Astrocyte (in vitro differentiated cells and primary cell): Measurements from ENCODE around the gene FXYD5. TPM values are rescaled to one million over a fixed set of nuclear protein-coding genes. Genes with fewer than 3 reads are reported as not detected.

Experiments used
- DNase-seq: peaks from one replicate; pipeline ENCODE4 v3.0.0-alpha.2; 2010; ENCODE audit warnings: low read depth
- FAIRE-seq: peaks from 2 replicates; lab custom pipeline; 2011; peaks lifted over from hg19 to GRCh38; lab: Jason Lieb, UNC
- H2AFZ ChIP-seq: 2 replicates; pipeline ENCODE4 v1.6.0; 2012; ENCODE audit warnings: low read depth, low read length, inconsistent platforms
- H3K27ac ChIP-seq: 2 replicates; pipeline ENCODE4 v1.5.1; 2011; ENCODE audit warnings: low read depth, low read length, inconsistent platforms
- H3K27me3 ChIP-seq: 2 replicates; pipeline ENCODE4 v1.6.0; 2011; ENCODE audit warnings: low read length, inconsistent platforms; ENCODE audit not compliant: insufficient read depth
- H3K36me3 ChIP-seq: 2 replicates; pipeline ENCODE4 v1.5.1; 2011; ENCODE audit warnings: low read length, inconsistent platforms; ENCODE audit not compliant: insufficient read depth
- H3K4me1 ChIP-seq: 2 replicates; pipeline ENCODE4 v1.5.1; 2011; ENCODE audit warnings: low read length, inconsistent platforms; ENCODE audit not compliant: insufficient read depth
- H3K4me2 ChIP-seq: 2 replicates; pipeline ENCODE4 v1.6.0; 2012; ENCODE audit warnings: low read length, inconsistent platforms
- H3K4me3 ChIP-seq: 2 replicates; pipeline ENCODE4 v1.5.1; 2011; ENCODE audit warnings: low read depth, mild to moderate bottlenecking, low read length, inconsistent platforms; ENCODE audit not compliant: insufficient read depth
- H3K79me2 ChIP-seq: 2 replicates; pipeline ENCODE4 v1.6.0; 2012; ENCODE audit warnings: mild to moderate bottlenecking, low read length, inconsistent platforms; ENCODE audit not compliant: insufficient read depth
- H3K9ac ChIP-seq: 2 replicates; pipeline ENCODE4 v1.6.0; 2012; ENCODE audit warnings: mild to moderate bottlenecking, low read length, inconsistent platforms
- H3K9me3 ChIP-seq: 2 replicates; pipeline ENCODE4 v1.5.1; 2012; ENCODE audit warnings: low read depth, mild to moderate bottlenecking, low read length, inconsistent platforms; ENCODE audit not compliant: insufficient read depth
- H4K20me1 ChIP-seq: 2 replicates; pipeline ENCODE4 v1.6.0; 2012; ENCODE audit warnings: low read length, inconsistent platforms; ENCODE audit not compliant: insufficient read depth
- H3K27ac Mint-ChIP-seq: one replicate; pipeline ENCODE4 v1.8.0; 2021; ENCODE audit warnings: mild to moderate bottlenecking, mixed read lengths; ENCODE audit not compliant: unreplicated experiment
- H3K27me3 Mint-ChIP-seq: one replicate; pipeline ENCODE4 v1.8.0; 2021; ENCODE audit warnings: low read depth, mixed read lengths; ENCODE audit not compliant: unreplicated experiment
- H3K36me3 Mint-ChIP-seq: one replicate; pipeline ENCODE4 v1.8.0; 2021; ENCODE audit warnings: low read depth, mixed read lengths; ENCODE audit not compliant: unreplicated experiment
- H3K4me1 Mint-ChIP-seq: one replicate; pipeline ENCODE4 v1.8.0; 2021; ENCODE audit warnings: low read depth, mixed read lengths; ENCODE audit not compliant: unreplicated experiment
- H3K4me3 Mint-ChIP-seq: one replicate; pipeline ENCODE4 v1.8.0; 2021; ENCODE audit warnings: mild to moderate bottlenecking, moderate library complexity, mixed read lengths; ENCODE audit not compliant: unreplicated experiment
- H3K9me3 Mint-ChIP-seq: one replicate; pipeline ENCODE4 v1.8.0; 2021; ENCODE audit warnings: mild to moderate bottlenecking, mixed read lengths; ENCODE audit not compliant: unreplicated experiment
- EZH2 ChIP-seq: IDR thresholded peaks from 2 replicates; pipeline ENCODE4 v1.6.1; 2012; ENCODE audit warnings: mild to moderate bottlenecking, low read length, inconsistent platforms; ENCODE audit not compliant: insufficient read depth
- total RNA-seq: library from RNA; stranded (reverse); gene quantifications from 2 replicates; pipeline ENCODE4 v1.2.1, GENCODE V29; 2021
- TF ChIP-seq, protein P1 (sequence below): IDR thresholded peaks from 2 replicates; pipeline ENCODE4 v1.5.1; 2011; ENCODE audit warnings: low read depth, mild to moderate bottlenecking, inconsistent platforms, low read length, moderate library complexity; ENCODE audit not compliant: insufficient read depth

Gene FXYD5
- total RNA-seq, 1 donor from 2014 or later: 108 TPM

DNA sequence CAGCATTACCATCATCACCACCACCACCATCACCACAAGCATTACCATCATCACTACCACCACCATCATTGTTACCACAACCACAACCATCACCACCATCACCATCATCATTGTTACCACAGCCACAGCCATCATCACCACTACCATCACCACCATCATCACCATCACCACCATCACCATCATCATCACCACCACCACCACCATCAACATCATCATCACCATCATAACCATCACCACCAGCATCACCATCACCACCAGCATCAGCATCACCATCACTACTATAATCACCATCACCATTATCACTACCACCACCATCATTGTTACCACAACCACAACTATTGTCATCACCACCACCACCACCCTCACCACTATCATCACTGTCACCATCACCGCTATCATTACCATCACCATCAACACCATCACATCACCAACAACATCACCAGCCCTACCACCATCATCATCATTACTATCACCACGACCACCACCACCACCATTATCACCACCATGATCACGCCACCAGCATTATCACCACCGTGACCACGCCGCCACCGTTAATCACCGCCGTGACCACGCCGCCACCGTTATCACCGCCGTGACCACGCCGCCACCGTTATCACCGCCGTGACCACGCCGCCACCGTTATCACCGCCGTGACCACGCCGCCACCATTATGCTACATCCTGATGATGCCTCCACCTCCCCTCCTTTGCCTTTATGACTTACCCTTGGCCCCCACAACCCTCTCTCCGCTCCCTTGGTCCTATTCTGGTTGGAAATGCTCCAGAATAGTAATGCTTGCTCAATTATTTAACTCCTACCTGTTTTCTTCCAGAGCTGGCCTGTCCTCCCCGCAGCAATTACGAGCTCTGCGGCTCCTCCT is 48.9 kb upstream of the FXYD5 start:
- Histone ChIP-seq H3K4me2 (no peak overlapping the region), H2AFZ (no peak overlapping the region), H3K27me3 (no peaks in the 10 kb centered on the region), H3K4me3 (no peak overlapping the region), H3K4me1 (no peaks in the 10 kb centered on the region), H3K79me2 (no peaks in the 10 kb centered on the region), H3K9me3 (peaks cover 5% of the 10 kb centered on the region), H3K27ac (no peak overlapping the region), H3K9ac (no peak overlapping the region), H4K20me1 (no peaks in the 10 kb centered on the region), H3K36me3 (no peaks in the 10 kb centered on the region)
- Mint-ChIP-seq H3K4me1 (no peaks in the 10 kb centered on the region), H3K9me3 (peaks cover 7% of the 10 kb centered on the region), H3K4me3 (no peak overlapping the region), H3K27me3 (peaks cover 8% of the 10 kb centered on the region), H3K27ac (no peak overlapping the region), H3K36me3 (no peaks in the 10 kb centered on the region)
- TF ChIP-seq, protein P1, sequence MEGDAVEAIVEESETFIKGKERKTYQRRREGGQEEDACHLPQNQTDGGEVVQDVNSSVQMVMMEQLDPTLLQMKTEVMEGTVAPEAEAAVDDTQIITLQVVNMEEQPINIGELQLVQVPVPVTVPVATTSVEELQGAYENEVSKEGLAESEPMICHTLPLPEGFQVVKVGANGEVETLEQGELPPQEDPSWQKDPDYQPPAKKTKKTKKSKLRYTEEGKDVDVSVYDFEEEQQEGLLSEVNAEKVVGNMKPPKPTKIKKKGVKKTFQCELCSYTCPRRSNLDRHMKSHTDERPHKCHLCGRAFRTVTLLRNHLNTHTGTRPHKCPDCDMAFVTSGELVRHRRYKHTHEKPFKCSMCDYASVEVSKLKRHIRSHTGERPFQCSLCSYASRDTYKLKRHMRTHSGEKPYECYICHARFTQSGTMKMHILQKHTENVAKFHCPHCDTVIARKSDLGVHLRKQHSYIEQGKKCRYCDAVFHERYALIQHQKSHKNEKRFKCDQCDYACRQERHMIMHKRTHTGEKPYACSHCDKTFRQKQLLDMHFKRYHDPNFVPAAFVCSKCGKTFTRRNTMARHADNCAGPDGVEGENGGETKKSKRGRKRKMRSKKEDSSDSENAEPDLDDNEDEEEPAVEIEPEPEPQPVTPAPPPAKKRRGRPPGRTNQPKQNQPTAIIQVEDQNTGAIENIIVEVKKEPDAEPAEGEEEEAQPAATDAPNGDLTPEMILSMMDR: no peak
- TF ChIP-seq EZH2: no peak
- FAIRE-seq: no peak
- no peak for DNase-seq

DNA sequence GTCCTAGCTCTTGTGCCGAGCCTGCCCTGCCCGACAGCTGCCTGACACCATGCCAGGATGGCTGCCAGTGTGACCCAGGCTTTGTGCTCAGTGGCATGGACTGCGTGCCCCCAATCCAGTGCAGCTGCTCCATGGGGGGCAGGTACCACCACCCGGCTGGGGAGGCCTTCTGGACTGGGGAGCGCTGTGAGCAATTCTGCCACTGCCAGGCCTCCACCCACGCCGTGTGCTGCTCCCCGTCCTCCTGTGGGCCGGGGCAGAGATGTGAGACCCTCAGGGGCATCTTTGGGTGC is 48.3 kb upstream of the FXYD5 start:
- FAIRE-seq: no peak

More for the DNA sequence above, 48.3 kb upstream of the FXYD5 start:
- Mint-ChIP-seq H3K9me3 (peaks cover 7% of the 10 kb centered on the region), H3K4me1 (no peaks in the 10 kb centered on the region), H3K27ac (no peak overlapping the region), H3K27me3 (peaks cover 5% of the 10 kb centered on the region), H3K36me3 (no peaks in the 10 kb centered on the region), H3K4me3 (no peak overlapping the region)
- Histone ChIP-seq H3K79me2 (no peaks in the 10 kb centered on the region), H3K27me3 (no peaks in the 10 kb centered on the region), H3K27ac (no peak overlapping the region), H3K4me3 (no peak overlapping the region), H3K9ac (no peak overlapping the region), H3K4me1 (no peaks in the 10 kb centered on the region), H4K20me1 (no peaks in the 10 kb centered on the region), H3K36me3 (no peaks in the 10 kb centered on the region), H2AFZ (no peak overlapping the region), H3K4me2 (no peak overlapping the region), H3K9me3 (peaks cover 5% of the 10 kb centered on the region)
- TF ChIP-seq, protein P1: no peak
- no peak for TF ChIP-seq EZH2
- DNase-seq: no peak
